Measurements from ENCODE around the gene LSM5. TPM values are rescaled to one million over a fixed set of nuclear protein-coding genes. Genes with fewer than 3 reads are reported as not detected.

LSM5 gene
- total RNA-seq, 4 donors from 2014 or later = 1.8 to 22.8 (median 18.3) TPM; not detected in 1

- intact Hi-C loops (cut with DNase I; ENCODE audit: low total_unique reads) = no loop called here
- in situ Hi-C loops (cut with MboI; ENCODE audit: low pct_ligation_motif_present in 1 of 4, low pct_unique_long_range_greater_than_20kb in 1 of 4, low sequenced_read_pairs in 3 of 4) = no loop called here
- Histone ChIP-seq H3K9me3 (no peaks in the 10 kb centered on the region), H3K4me3 (no peak overlapping the region), H3K27me3 (no peaks in the 10 kb centered on the region), H3K4me1 (peaks cover 0 to 2% (median 0%) of the 10 kb centered on the region in 4 donors), H3K27ac (no peak overlapping the region), H3K36me3 (peaks cover 0 to 9% (median 0%) of the 10 kb centered on the region in 4 donors)
- 83 to 97% methylated on average over 1 to 6 of the region's 6 CpGs for WGBS, 2 donors (ENCODE audit: low coverage in 1 of 2)
- no peak for TF ChIP-seq POLR2A (IDR thresholded peaks at IDR 0.05)
- TF ChIP-seq EP300 (IDR thresholded peaks at IDR 0.05; ENCODE audit: low read depth) = no peak
- no peak for TF ChIP-seq POLR2AphosphoS5 (IDR thresholded peaks at IDR 0.05)
- TF ChIP-seq CTCF (IDR thresholded peaks at IDR 0.05) = no peak
- no peak for DNase-seq
Measured at GRCh38 chr7:32522746-32523530, 32.8 kb upstream of the LSM5 start.

GRCh38 chr7:32519763-32520162 lies 29.6 kb upstream of the LSM5 start:
- Histone ChIP-seq H3K27me3 (no peaks in the 10 kb centered on the region), H3K4me3 (no peak overlapping the region), H3K9me3 (no peaks in the 10 kb centered on the region), H3K36me3 (peaks cover 0 to 9% (median 0%) of the 10 kb centered on the region in 4 donors), H3K4me1 (peaks cover 6 to 32% (median 16%) of the 10 kb centered on the region in 4 donors), H3K27ac (no peak overlapping the region)
- no peak for TF ChIP-seq EP300 (IDR thresholded peaks at IDR 0.05; ENCODE audit: low read depth)
- TF ChIP-seq POLR2A (IDR thresholded peaks at IDR 0.05) = no peak
- TF ChIP-seq CTCF (IDR thresholded peaks at IDR 0.05) = no peak
- no peak for TF ChIP-seq POLR2AphosphoS5 (IDR thresholded peaks at IDR 0.05)
- in situ Hi-C loops (cut with MboI; ENCODE audit: low pct_ligation_motif_present in 1 of 4, low pct_unique_long_range_greater_than_20kb in 1 of 4, low sequenced_read_pairs in 3 of 4) = no loop called here
- WGBS, 2 donors (ENCODE audit: low coverage in 1 of 2) = 83% methylated on average over 2 of the region's 2 CpGs; no CpG with 5 or more reads in 1 of the 2 donors
- intact Hi-C loops (cut with DNase I; ENCODE audit: low total_unique reads) = no loop called here
- DNase-seq = no peak

- no peaks in the 10 kb centered on the region for H3K27me3 ChIP-seq
- TF ChIP-seq CTCF (IDR thresholded peaks at IDR 0.05) = no peak
- no peak for TF ChIP-seq POLR2AphosphoS5 (IDR thresholded peaks at IDR 0.05)
- no peak for TF ChIP-seq POLR2A (IDR thresholded peaks at IDR 0.05)
- no peak for TF ChIP-seq EP300 (IDR thresholded peaks at IDR 0.05; ENCODE audit: low read depth)
- 81 to 94% methylated on average over 2 of the region's 2 CpGs for WGBS, 2 donors (ENCODE audit: low coverage in 1 of 2)
- in situ Hi-C loops (cut with MboI; ENCODE audit: low pct_ligation_motif_present in 1 of 4, low pct_unique_long_range_greater_than_20kb in 1 of 4, low sequenced_read_pairs in 3 of 4) = no loop called here
- DNase-seq = no peak
- H3K4me1 ChIP-seq = peaks cover 6 to 40% (median 16%) of the 10 kb centered on the region in 4 donors
- intact Hi-C loops (cut with DNase I; ENCODE audit: low total_unique reads) = no loop called here
- no peak overlapping the region for H3K27ac ChIP-seq
- no peak overlapping the region for H3K4me3 ChIP-seq
- H3K9me3 ChIP-seq = no peaks in the 10 kb centered on the region
- peaks cover 0 to 9% (median 0%) of the 10 kb centered on the region in 4 donors for H3K36me3 ChIP-seq
Measured at GRCh38 chr7:32518534-32519140, 28.5 kb upstream of the LSM5 start.

GRCh38 chr7:32516551-32517100 lies 26.4 kb upstream of the LSM5 start:
- in situ Hi-C loops (cut with MboI; ENCODE audit: low pct_ligation_motif_present in 1 of 4, low pct_unique_long_range_greater_than_20kb in 1 of 4, low sequenced_read_pairs in 3 of 4) (no loop called here), intact Hi-C loops (cut with DNase I; ENCODE audit: low total_unique reads) (no loop called here)
- WGBS, 2 donors (ENCODE audit: low coverage in 1 of 2) = 41 to 42% methylated on average over 3 of the region's 3 CpGs
- Histone ChIP-seq H3K27ac (peak overlapping the region; percentile 83 to 84 (median 83)), H3K4me3 (peak overlapping the region in 2 of 4 donors; percentile 7 to 19), H3K4me1 (peaks cover 6 to 49% (median 19%) of the 10 kb centered on the region in 4 donors), H3K36me3 (peaks cover 0 to 6% (median 0%) of the 10 kb centered on the region in 4 donors), H3K9me3 (no peaks in the 10 kb centered on the region), H3K27me3 (no peaks in the 10 kb centered on the region)
- DNase-seq = peak; percentile 15
- TF ChIP-seq EP300 (IDR thresholded peaks at IDR 0.05; ENCODE audit: low read depth) (no peak), POLR2AphosphoS5 (IDR thresholded peaks at IDR 0.05) (peak in 1 of 3 donors; percentile 29)
